K562 (cell line): ENCODE measurements around the gene CISD2. TPM values are rescaled to one million over a fixed set of nuclear protein-coding genes. Genes with fewer than 3 reads are reported as not detected.
A peak's percentile ranks its signal among the peaks of the same experiment; 100 is the strongest.

Experiments
- GTF2A2 ChIP-seq: IDR thresholded peaks from 2 replicates; pipeline ENCODE4 v1.6.1; 2016; ENCODE audit warnings: mild to moderate bottlenecking, missing genetic modification characterization, missing compliant biosample characterization
- MLLT1 ChIP-seq, 2 experiments: fragments of 450-650 bp; IDR thresholded peaks; 2 replicates each; pipeline ENCODE4 v1.6.1; 2016
- RBBP5 ChIP-seq: fragments of 200-600 bp; sonication (generic); IDR thresholded peaks from 2 replicates; pipeline ENCODE4 v1.6.1; 2012; ENCODE audit warnings: borderline replicate concordance, mild to moderate bottlenecking, low read length, control low read depth, inconsistent platforms; ENCODE audit not compliant: insufficient read depth, poor library complexity, severe bottlenecking
- SIX5 ChIP-seq, 2 experiments: IDR thresholded peaks; 2 replicates each; pipeline ENCODE4 v1.6.1; 2011; ENCODE audit warnings: low read length in 2 of 2, borderline replicate concordance in 1 of 2, low read depth in 1 of 2, mild to moderate bottlenecking in 1 of 2, moderate library complexity in 1 of 2; ENCODE audit not compliant: insufficient read depth in 1 of 2
- SRSF3 ChIP-seq: fragments of 200-400 bp; formaldehyde crosslinking; IDR thresholded peaks from 2 replicates; pipeline ENCODE4 v1.6.1; 2016; ENCODE audit warnings: mild to moderate bottlenecking, low read length, moderate library complexity; ENCODE audit not compliant: insufficient read depth
- THAP12 ChIP-seq: fragments of 250-450 bp; sonication (Bioruptor Pico); IDR thresholded peaks from 2 replicates; pipeline ENCODE4 v1.9.0; 2021; ENCODE audit warnings: mild to moderate bottlenecking, inconsistent platforms
- THAP7 ChIP-seq: fragments of 250-450 bp; sonication (Bioruptor Pico); IDR thresholded peaks from 2 replicates; pipeline ENCODE4 v1.5.0; 2021
- ZBTB40 ChIP-seq, 2 experiments: fragments of 450-650 bp in 1 of 2; sonication (generic) in 1 of 2; formaldehyde crosslinking in 1 of 2; IDR thresholded peaks; 2 replicates each; pipeline versions ENCODE4 v1.7.1 to v1.9.0; 2016 to 2022; ENCODE audit warnings: inconsistent platforms in 1 of 2, mild to moderate bottlenecking in 1 of 2, missing genetic modification reagents in 1 of 2
- ZNF561 ChIP-seq: fragments of 450-650 bp; formaldehyde crosslinking; conservative IDR thresholded peaks from 2 replicates; pipeline ENCODE4 v1.4.0; 2020; ENCODE audit warnings: mild to moderate bottlenecking, moderate library complexity
- ZNF668 ChIP-seq: fragments of 250-450 bp; sonication (Bioruptor Pico); IDR thresholded peaks from 2 replicates; pipeline ENCODE4 v1.8.0; 2022; ENCODE audit warnings: mild to moderate bottlenecking, inconsistent platforms
- polyA plus RNA-seq, 8 experiments: library from polyadenylated mRNA; depleted of rRNA in 4 of 8; stranded (reverse) in 5 of 8; unstranded in 3 of 8; fragments of >200 nt; fragmentation: Nextera tagmentation in 2 of 8; fragmentation: Illumina TruSeq in 1 of 8; extraction: Ambion mirVana in 2 of 8; extraction: Trizol in 1 of 8; gene quantifications; 2 replicates each; pipeline versions ENCODE4 v1.2.1 to v1.2.3, GENCODE V29; 2011 to 2014; ENCODE audit warnings: inconsistent platforms in 1 of 8, missing spikeins in 1 of 8
- total RNA-seq, 7 experiments: library from RNA; depleted of rRNA in 6 of 7; stranded (reverse); fragments of >200 nt in 6 of 7; fragmentation: Illumina TruSeq in 2 of 7; extraction: Trizol in 2 of 7; gene quantifications; 2 replicates each; pipeline versions ENCODE4 v1.2.1 to v1.2.3, GENCODE V29; 2011 to 2021; ENCODE audit warnings: low replicate concordance in 1 of 7

Gene CISD2
- total and polyA plus RNA-seq, 9 of the 15 experiments (the other 6 are each of a cell fraction or from before 2014, with no cell fraction given), result 37.8 to 91.4 (median 59.8) TPM

GRCh38 chr4:102826105-102826889 is 42.5 kb upstream of the CISD2 start (continued):
- TF ChIP-seq ZBTB40 (IDR thresholded peaks at IDR 0.05) (peak; percentile 65), ZBTB40 (CRISPR knock-in tag; IDR thresholded peaks at IDR 0.05) (no peak), SIX5 (IDR thresholded peaks at IDR 0.05; ENCODE audit: borderline replicate concordance in 1 of 2, insufficient read depth in 1 of 2, low read depth in 1 of 2, low read length in 2 of 2) (no peak), SRSF3 (0 out of 2 replicates have a peak, but pooled peaks have one; percentile 50), ZNF668 (CRISPR knock-in tag) (no peak), RBBP5 (no peak), ZNF561 (no peak), MLLT1 (IDR thresholded peaks at IDR 0.05) (peak; percentile 14 to 49; a peak in 3 of 4 replicates), GTF2A2 (no peak), THAP12 (CRISPR knock-in tag) (0 out of 2 replicates have a peak, but pooled peaks have one; percentile 11), THAP7 (no peak)
